IMR-90 (cell line): Measurements from ENCODE around the gene HOXD8.

ENCODE experiments used
- BHLHE40 ChIP-seq: fragments of 150-350 bp; IDR thresholded peaks from 2 replicates; pipeline ENCODE4 v1.6.1; 2016; ENCODE audit warnings: mild to moderate bottlenecking, low read depth, low read length
- CEBPB ChIP-seq: IDR thresholded peaks from 2 replicates; pipeline ENCODE4 v1.6.1; 2012; ENCODE audit warnings: low read depth, low read length, improper control_type of control experiment
- CHD1 ChIP-seq: IDR thresholded peaks from 2 replicates; pipeline ENCODE4 v1.6.1; 2012; ENCODE audit warnings: low read depth, low read length, improper control_type of control experiment
- ELK1 ChIP-seq: fragments of 150-350 bp; IDR thresholded peaks from 2 replicates; pipeline ENCODE4 v1.6.1; 2016; ENCODE audit warnings: low read depth, mild to moderate bottlenecking, low read length, moderate library complexity, borderline replicate concordance
- MAFK ChIP-seq: IDR thresholded peaks from 2 replicates; pipeline ENCODE4 v1.6.1; 2012; ENCODE audit warnings: low read depth, low read length, improper control_type of control experiment
- MAZ ChIP-seq: IDR thresholded peaks from 2 replicates; pipeline ENCODE4 v1.6.1; 2012; ENCODE audit warnings: low read depth, mild to moderate bottlenecking, low read length, improper control_type of control experiment, moderate library complexity, borderline replicate concordance
- MXI1 ChIP-seq: IDR thresholded peaks from 2 replicates; pipeline ENCODE4 v1.6.1; 2012; ENCODE audit warnings: low read depth, mild to moderate bottlenecking, low read length, moderate library complexity, borderline replicate concordance
- NFE2L2 ChIP-seq: fragments of 150-350 bp; IDR thresholded peaks from 2 replicates; pipeline ENCODE4 v1.6.1; 2016; ENCODE audit warnings: low read depth, mild to moderate bottlenecking, low read length
- POLR2A ChIP-seq: IDR thresholded peaks from 2 replicates; pipeline ENCODE4 v1.6.1; 2012; ENCODE audit warnings: mild to moderate bottlenecking, low read depth, low read length
- RAD21 ChIP-seq: IDR thresholded peaks from 2 replicates; pipeline ENCODE4 v1.6.1; 2012; ENCODE audit warnings: low read length, improper control_type of control experiment
- TF ChIP-seq, protein P1 (sequence below): conservative IDR thresholded peaks from 2 replicates; pipeline ENCODE4 v1.5.1; 2012; ENCODE audit warnings: mild to moderate bottlenecking, low read depth, low read length, improper control_type of control experiment
- TF ChIP-seq, protein P2 (sequence below): fragments of 150-350 bp; IDR thresholded peaks from 2 replicates; pipeline ENCODE4 v1.6.1; 2017; ENCODE audit warnings: mild to moderate bottlenecking, antibody characterized with exemption, low read length, low read depth

GRCh38 chr2:176156807-176157498 lies 27.4 kb downstream of the HOXD8 start, which contains the start of gene HOXD3:
- TF ChIP-seq, protein P1, sequence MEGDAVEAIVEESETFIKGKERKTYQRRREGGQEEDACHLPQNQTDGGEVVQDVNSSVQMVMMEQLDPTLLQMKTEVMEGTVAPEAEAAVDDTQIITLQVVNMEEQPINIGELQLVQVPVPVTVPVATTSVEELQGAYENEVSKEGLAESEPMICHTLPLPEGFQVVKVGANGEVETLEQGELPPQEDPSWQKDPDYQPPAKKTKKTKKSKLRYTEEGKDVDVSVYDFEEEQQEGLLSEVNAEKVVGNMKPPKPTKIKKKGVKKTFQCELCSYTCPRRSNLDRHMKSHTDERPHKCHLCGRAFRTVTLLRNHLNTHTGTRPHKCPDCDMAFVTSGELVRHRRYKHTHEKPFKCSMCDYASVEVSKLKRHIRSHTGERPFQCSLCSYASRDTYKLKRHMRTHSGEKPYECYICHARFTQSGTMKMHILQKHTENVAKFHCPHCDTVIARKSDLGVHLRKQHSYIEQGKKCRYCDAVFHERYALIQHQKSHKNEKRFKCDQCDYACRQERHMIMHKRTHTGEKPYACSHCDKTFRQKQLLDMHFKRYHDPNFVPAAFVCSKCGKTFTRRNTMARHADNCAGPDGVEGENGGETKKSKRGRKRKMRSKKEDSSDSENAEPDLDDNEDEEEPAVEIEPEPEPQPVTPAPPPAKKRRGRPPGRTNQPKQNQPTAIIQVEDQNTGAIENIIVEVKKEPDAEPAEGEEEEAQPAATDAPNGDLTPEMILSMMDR, result no peak
- TF ChIP-seq MAFK (no peak), RAD21 (no peak), MXI1 (no peak), ELK1 (no peak), POLR2A (no peak), MAZ (no peak), BHLHE40 (no peak), NFE2L2 (no peak), CHD1 (no peak), CEBPB (no peak)
- TF ChIP-seq, protein P2, sequence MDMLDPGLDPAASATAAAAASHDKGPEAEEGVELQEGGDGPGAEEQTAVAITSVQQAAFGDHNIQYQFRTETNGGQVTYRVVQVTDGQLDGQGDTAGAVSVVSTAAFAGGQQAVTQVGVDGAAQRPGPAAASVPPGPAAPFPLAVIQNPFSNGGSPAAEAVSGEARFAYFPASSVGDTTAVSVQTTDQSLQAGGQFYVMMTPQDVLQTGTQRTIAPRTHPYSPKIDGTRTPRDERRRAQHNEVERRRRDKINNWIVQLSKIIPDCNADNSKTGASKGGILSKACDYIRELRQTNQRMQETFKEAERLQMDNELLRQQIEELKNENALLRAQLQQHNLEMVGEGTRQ, result no peak
